Prostate gland (tissue), 2 donors: Measurements from ENCODE around the gene CLDN20.

Experiments
- CTCF ChIP-seq, 4 experiments: fragments of 200-600 bp in 2 of 4; fragments of 450-650 bp in 2 of 4; sonication (generic) in 2 of 4; IDR thresholded peaks; 1 replicate in 3 of 4; 2 replicates in 1 of 4; pipeline ENCODE4 v1.5.1; 2016 to 2019; ENCODE audit warnings: antibody characterized with exemption in 4 of 4, mild to moderate bottlenecking in 2 of 4, moderate library complexity in 2 of 4
- POLR2AphosphoS5 ChIP-seq: sonication (generic); formaldehyde crosslinking; IDR thresholded peaks from one replicate; pipeline ENCODE4 v1.6.1; 2017; ENCODE audit warnings: antibody characterized with exemption

- no peak for TF ChIP-seq CTCF (IDR thresholded peaks at IDR 0.05)
- no peak for TF ChIP-seq POLR2AphosphoS5
Measured at GRCh38 chr6:155311086-155311485, 47.3 kb downstream of the CLDN20 start.
